Breast epithelium (tissue), 4 donors: ENCODE results near the gene FXYD3. TPM values are rescaled to one million over a fixed set of nuclear protein-coding genes. Genes with fewer than 3 reads are reported as not detected.

Experiments used
- DNase-seq, 2 donors: peaks; one replicate each; pipeline ENCODE4 v3.0.0-alpha.2; 2019; ENCODE audit warnings: low spot score in 2 of 2
- H3K27ac ChIP-seq, 2 donors: fragments of 200-600 bp; sonication (generic) in 1 of 2; one replicate each; pipeline ENCODE4 v1.5.1; 2016 to 2019; ENCODE audit warnings: mild to moderate bottlenecking in 1 of 2
- H3K27me3 ChIP-seq, 2 donors: fragments of 200-600 bp; sonication (generic) in 1 of 2; one replicate each; pipeline versions ENCODE4 v1.5.1 to v1.6.0; 2017 to 2019; ENCODE audit warnings: control low read depth in 1 of 2, mild to moderate bottlenecking in 1 of 2
- H3K36me3 ChIP-seq: fragments of 200-600 bp; one replicate; pipeline ENCODE4 v1.5.1; 2019
- H3K4me1 ChIP-seq, 2 donors: fragments of 200-600 bp; sonication (generic); one replicate each; pipeline ENCODE4 v1.5.1; 2016 to 2019; ENCODE audit warnings: control low read depth in 1 of 2
- H3K4me3 ChIP-seq, 3 donors: fragments of 200-600 bp; sonication (generic); 1 replicate in 2 of 3; 2 replicates in 1 of 3; pipeline ENCODE4 v1.5.1; 2016 to 2019; ENCODE audit warnings: mild to moderate bottlenecking in 3 of 3, moderate library complexity in 2 of 3
- H3K9me3 ChIP-seq, 2 donors: fragments of 200-600 bp; sonication (generic) in 1 of 2; one replicate each; pipeline ENCODE4 v1.5.1; 2016 to 2019; ENCODE audit warnings: control low read depth in 1 of 2
- CTCF ChIP-seq, 3 donors: fragments of 450-650 bp; IDR thresholded peaks; one replicate each; pipeline ENCODE4 v1.5.1; 2016 to 2017; ENCODE audit warnings: antibody characterized with exemption in 3 of 3, mild to moderate bottlenecking in 3 of 3, moderate library complexity in 3 of 3
- POLR2A ChIP-seq: fragments of 450-650 bp; IDR thresholded peaks from one replicate; pipeline ENCODE4 v1.6.1; 2016; ENCODE audit warnings: antibody characterized with exemption, mild to moderate bottlenecking, moderate library complexity
- POLR2AphosphoS5 ChIP-seq, 3 donors: sonication (generic); formaldehyde crosslinking; IDR thresholded peaks; one replicate each; pipeline ENCODE4 v1.6.1; 2017; ENCODE audit warnings: antibody characterized with exemption in 3 of 3
- intact Hi-C: fragments of 100-400 bp; cut with DNase I; formaldehyde crosslinking; loops from one replicate; pipeline ENCODE4 v1.15.1; 2023; ENCODE audit warnings: low total_unique reads
- total RNA-seq, 3 donors: library from RNA; depleted of rRNA; stranded (reverse); fragments of >200 nt; gene quantifications; one replicate each; pipeline ENCODE4 v1.1.0, GENCODE V29; 2016

The FXYD3 gene
- total RNA-seq, 3 donors from 2014 or later, result 135 to 318 TPM; not detected in 1

GRCh38 chr19:35119578-35120155, 4.0 kb downstream of the FXYD3 start:
- intact Hi-C loops, result no loop called here
- Histone ChIP-seq H3K27me3 (no peaks in the 10 kb centered on the region), H3K9me3 (no peaks in the 10 kb centered on the region), H3K36me3 (no peaks in the 10 kb centered on the region), H3K27ac (peak overlapping the region; percentile 86 to 90), H3K4me1 (peaks cover 3 to 28% of the 10 kb centered on the region in 2 donors), H3K4me3 (peak overlapping the region in 2 of 3 donors; percentile 60 to 75)
- no peak for TF ChIP-seq POLR2AphosphoS5 (IDR thresholded peaks at IDR 0.05)
- TF ChIP-seq CTCF (IDR thresholded peaks at IDR 0.05), result no peak
- TF ChIP-seq POLR2A, result no peak
- DNase-seq, result no peak

GRCh38 chr19:35120492-35120891, 4.9 kb downstream of the FXYD3 start:
- intact Hi-C loops, result no loop called here
- H3K4me1 ChIP-seq, result peaks cover 8 to 36% of the 10 kb centered on the region in 2 donors
- no peaks in the 10 kb centered on the region for H3K27me3 ChIP-seq
- peak overlapping the region; percentile 86 to 90 for H3K27ac ChIP-seq
- DNase-seq, result no peak
- peak overlapping the region in 1 of 3 donors; percentile 31 for H3K4me3 ChIP-seq
- no peaks in the 10 kb centered on the region for H3K9me3 ChIP-seq
- TF ChIP-seq POLR2A, result no peak
- H3K36me3 ChIP-seq, result no peaks in the 10 kb centered on the region

- Histone ChIP-seq H3K27me3 (no peaks in the 10 kb centered on the region), H3K4me1 (peaks cover 8 to 38% of the 10 kb centered on the region in 2 donors), H3K27ac (peak overlapping the region; percentile 86 to 90), H3K9me3 (no peaks in the 10 kb centered on the region), H3K4me3 (peak overlapping the region in 1 of 3 donors; percentile 31), H3K36me3 (no peaks in the 10 kb centered on the region)
- intact Hi-C loops, result no loop called here
- DNase-seq, result no peak
- TF ChIP-seq POLR2A (no peak), CTCF (IDR thresholded peaks at IDR 0.05) (no peak), POLR2AphosphoS5 (IDR thresholded peaks at IDR 0.05) (no peak)
Observed at GRCh38 chr19:35120898-35121297, 5.3 kb downstream of the FXYD3 start.

GRCh38 chr19:35122687-35123551, 7.3 kb downstream of the FXYD3 start:
- H3K27me3 ChIP-seq, result no peaks in the 10 kb centered on the region
- peaks cover 13 to 38% of the 10 kb centered on the region in 2 donors for H3K4me1 ChIP-seq
- H3K36me3 ChIP-seq, result no peaks in the 10 kb centered on the region
- H3K27ac ChIP-seq, result peak overlapping the region; percentile 86 to 97
- no peaks in the 10 kb centered on the region for H3K9me3 ChIP-seq
- peak in 1 of 2 donors; percentile 64 for DNase-seq
- no peak for TF ChIP-seq CTCF (IDR thresholded peaks at IDR 0.05)
- no peak for TF ChIP-seq POLR2A
- TF ChIP-seq POLR2AphosphoS5 (IDR thresholded peaks at IDR 0.05), result no peak
- peak overlapping the region in 1 of 3 donors; percentile 47 for H3K4me3 ChIP-seq
- intact Hi-C loops, result no loop called here

GRCh38 chr19:35123573-35123972, 8.0 kb downstream of the FXYD3 start:
- peak overlapping the region; percentile 49 to 75 (median 55) for H3K4me3 ChIP-seq
- intact Hi-C loops, result no loop called here
- peak in 1 of 3 donors; percentile 33 for TF ChIP-seq POLR2AphosphoS5 (IDR thresholded peaks at IDR 0.05)
- no peak for TF ChIP-seq CTCF (IDR thresholded peaks at IDR 0.05)
- peaks cover 13 to 38% of the 10 kb centered on the region in 2 donors for H3K4me1 ChIP-seq
- no peaks in the 10 kb centered on the region for H3K27me3 ChIP-seq
- H3K9me3 ChIP-seq, result no peaks in the 10 kb centered on the region
- peak overlapping the region; percentile 86 to 97 for H3K27ac ChIP-seq
- H3K36me3 ChIP-seq, result no peaks in the 10 kb centered on the region
- DNase-seq, result no peak
